Measurements from ENCODE around the gene SLIT3.

SLIT3 gene

GRCh38 chr5:169085636-169086035, 215.3 kb downstream of the SLIT3 start:
- CTCF ChIA-PET = no interaction called here
- no peaks in the 10 kb centered on the region for H3K36me3 ChIP-seq (ENCODE audit: control insufficient read depth in 2 of 2, insufficient read depth in 1 of 2, low read length in 2 of 2)
- POLR2A ChIA-PET = no interaction called here
- no peak overlapping the region for H3K27ac ChIP-seq (ENCODE audit: extremely low read depth, low read depth, low read length)
- H3K4me1 ChIP-seq (ENCODE audit: control insufficient read depth, insufficient read depth, low read length) = 0 out of 2 replicates have a peak, but pooled peaks cover 8% of the 10 kb centered on the region
- no peak overlapping the region for H3K4me3 ChIP-seq (ENCODE audit: low read depth, low read length)
- H3K9me3 ChIP-seq (ENCODE audit: control insufficient read depth, insufficient read depth, low read depth, low read length) = no peaks in the 10 kb centered on the region
- no peak for TF ChIP-seq ZNF510 (tag by site-specific recombination; IDR thresholded peaks at IDR 0.05; ENCODE audit: insufficient replicate concordance)
- TF ChIP-seq ZNF791 (tag by site-specific recombination; IDR thresholded peaks at IDR 0.05) = no peak
- TF ChIP-seq SCRT2 (tag by site-specific recombination; IDR thresholded peaks at IDR 0.05) = no peak
- no peak for TF ChIP-seq PRDM6 (tag by site-specific recombination; IDR thresholded peaks at IDR 0.05)
- TF ChIP-seq GLI4 (tag by site-specific recombination; IDR thresholded peaks at IDR 0.05) = no peak
- TF ChIP-seq ZNF654 (tag by site-specific recombination; IDR thresholded peaks at IDR 0.05; ENCODE audit: low read depth) = no peak
- no peak for TF ChIP-seq ZNF558 (tag by site-specific recombination; IDR thresholded peaks at IDR 0.05)
- no peak for TF ChIP-seq SP3 (tag by site-specific recombination; IDR thresholded peaks at IDR 0.05)
- no peak for TF ChIP-seq ZNF335 (tag by site-specific recombination; conservative IDR thresholded peaks at IDR 0.05)
- TF ChIP-seq ZNF843 (tag by site-specific recombination; IDR thresholded peaks at IDR 0.05) = no peak
- no peak for TF ChIP-seq MEIS1 (CRISPR knock-in tag; IDR thresholded peaks at IDR 0.05; ENCODE audit: borderline replicate concordance)
- TF ChIP-seq, protein P1, sequence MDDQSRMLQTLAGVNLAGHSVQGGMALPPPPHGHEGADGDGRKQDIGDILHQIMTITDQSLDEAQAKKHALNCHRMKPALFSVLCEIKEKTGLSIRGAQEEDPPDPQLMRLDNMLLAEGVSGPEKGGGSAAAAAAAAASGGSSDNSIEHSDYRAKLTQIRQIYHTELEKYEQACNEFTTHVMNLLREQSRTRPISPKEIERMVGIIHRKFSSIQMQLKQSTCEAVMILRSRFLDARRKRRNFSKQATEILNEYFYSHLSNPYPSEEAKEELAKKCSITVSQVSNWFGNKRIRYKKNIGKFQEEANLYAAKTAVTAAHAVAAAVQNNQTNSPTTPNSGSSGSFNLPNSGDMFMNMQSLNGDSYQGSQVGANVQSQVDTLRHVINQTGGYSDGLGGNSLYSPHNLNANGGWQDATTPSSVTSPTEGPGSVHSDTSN (CRISPR knock-in tag; IDR thresholded peaks at IDR 0.05) = no peak
- no peak for TF ChIP-seq TSHZ1 (tag by site-specific recombination; IDR thresholded peaks at IDR 0.05; ENCODE audit: borderline replicate concordance)
- TF ChIP-seq ZNF530 (tag by site-specific recombination; IDR thresholded peaks at IDR 0.05; ENCODE audit: low read depth) = no peak
- TF ChIP-seq ZNF394 (tag by site-specific recombination; IDR thresholded peaks at IDR 0.05; ENCODE audit: borderline replicate concordance) = no peak
- TF ChIP-seq ZNF571 (tag by site-specific recombination; IDR thresholded peaks at IDR 0.05) = no peak

DNA sequence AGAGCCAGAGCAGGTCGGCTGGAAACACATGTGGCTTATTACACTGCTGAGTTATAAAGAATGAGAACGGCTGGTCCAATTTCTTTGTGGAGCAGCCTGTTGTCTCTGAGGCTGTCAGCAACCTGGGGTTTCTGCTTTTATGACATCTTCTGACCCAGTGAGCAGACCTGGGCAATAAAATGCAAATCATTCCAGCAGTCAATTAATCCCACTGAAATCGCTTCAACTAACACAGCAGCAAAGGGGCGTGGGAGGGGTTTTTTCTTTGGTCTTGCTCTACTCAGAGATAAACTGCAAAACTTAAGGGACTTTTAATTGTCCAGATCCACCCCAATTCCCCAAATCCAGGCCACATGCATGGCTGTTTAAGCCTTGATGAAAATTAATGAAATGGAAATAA, 215.7 kb downstream of the SLIT3 start:
- ChIA-PET POLR2A (no interaction called here), CTCF (interaction anchor here (0.7 kb wide), 1 partner anchor 217 kb away, joined by 4 read pairs; no protein-coding TSS in a partner anchor)
- Histone ChIP-seq H3K9me3 (ENCODE audit: control insufficient read depth, insufficient read depth, low read depth, low read length) (no peaks in the 10 kb centered on the region), H3K4me3 (ENCODE audit: low read depth, low read length) (no peak overlapping the region), H3K27ac (ENCODE audit: extremely low read depth, low read depth, low read length) (no peak overlapping the region; the same call in 1 of the 2 replicates), H3K36me3 (ENCODE audit: control insufficient read depth in 2 of 2, insufficient read depth in 1 of 2, low read length in 2 of 2) (no peaks in the 10 kb centered on the region), H3K4me1 (ENCODE audit: control insufficient read depth, insufficient read depth, low read length) (0 out of 2 replicates have a peak, but pooled peaks cover 8% of the 10 kb centered on the region)
- TF ChIP-seq GLIS1 (tag by site-specific recombination; IDR thresholded peaks at IDR 0.05) (no peak), ZNF292 (tag by site-specific recombination; IDR thresholded peaks at IDR 0.05; ENCODE audit: borderline replicate concordance, low read depth) (no peak), ZNF18 (tag by site-specific recombination; IDR thresholded peaks at IDR 0.05) (0 out of 2 replicates have a peak, but pooled peaks have one; percentile 8), MYNN (tag by site-specific recombination; IDR thresholded peaks at IDR 0.05; ENCODE audit: borderline replicate concordance) (no peak), SCRT1 (tag by site-specific recombination; IDR thresholded peaks at IDR 0.05; ENCODE audit: borderline replicate concordance) (peak; percentile 54; the same call in 1 of the 2 replicates), IKZF3 (tag by site-specific recombination; IDR thresholded peaks at IDR 0.05) (no peak), ZNF391 (tag by site-specific recombination; IDR thresholded peaks at IDR 0.05; ENCODE audit: borderline replicate concordance, low read depth) (no peak), MZF1 (tag by site-specific recombination; IDR thresholded peaks at IDR 0.05; ENCODE audit: borderline replicate concordance) (no peak), SCRT2 (tag by site-specific recombination; IDR thresholded peaks at IDR 0.05) (peak; percentile 45; the same call in 1 of the 2 replicates)
- TF ChIP-seq, protein P2, sequence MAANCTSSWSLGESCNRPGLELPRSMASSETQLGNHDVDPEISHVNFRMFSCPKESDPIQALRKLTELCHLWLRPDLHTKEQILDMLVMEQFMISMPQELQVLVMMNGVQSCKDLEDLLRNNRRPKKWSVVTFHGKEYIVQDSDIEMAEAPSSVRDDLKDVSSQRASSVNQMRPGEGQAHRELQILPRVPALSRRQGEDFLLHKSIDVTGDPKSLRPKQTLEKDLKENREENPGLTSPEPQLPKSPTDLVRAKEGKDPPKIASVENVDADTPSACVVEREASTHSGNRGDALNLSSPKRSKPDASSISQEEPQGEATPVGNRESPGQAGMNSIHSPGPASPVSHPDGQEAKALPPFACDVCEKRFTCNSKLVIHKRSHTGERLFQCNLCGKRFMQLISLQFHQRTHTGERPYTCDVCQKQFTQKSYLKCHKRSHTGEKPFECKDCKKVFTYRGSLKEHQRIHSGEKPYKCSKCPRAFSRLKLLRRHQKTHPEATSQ (tag by site-specific recombination; IDR thresholded peaks at IDR 0.05) = no peak
